Suprapubic skin (tissue), 4 donors: ENCODE results near the gene TEKT3. TPM values are rescaled to one million over a fixed set of nuclear protein-coding genes. Genes with fewer than 3 reads are reported as not detected.

Source experiments
- DNase-seq, 2 donors: peaks; one replicate each; pipeline ENCODE4 v3.0.0-alpha.2; 2019; ENCODE audit warnings: low spot score in 2 of 2
- H3K27ac ChIP-seq: fragments of 200-600 bp; sonication (generic); one replicate; pipeline ENCODE4 v1.5.1; 2019
- H3K27me3 ChIP-seq: fragments of 200-600 bp; sonication (generic); one replicate; pipeline ENCODE4 v1.5.1; 2019
- H3K36me3 ChIP-seq: fragments of 200-600 bp; sonication (generic); one replicate; pipeline ENCODE4 v1.5.1; 2019
- H3K4me1 ChIP-seq: fragments of 200-600 bp; sonication (generic); one replicate; pipeline ENCODE4 v1.5.1; 2019
- H3K4me3 ChIP-seq: fragments of 200-600 bp; sonication (generic); one replicate; pipeline ENCODE4 v1.5.1; 2019; ENCODE audit warnings: mild to moderate bottlenecking
- H3K9me3 ChIP-seq: fragments of 200-600 bp; sonication (generic); one replicate; pipeline ENCODE4 v1.5.1; 2019
- EP300 ChIP-seq: sonication (generic); formaldehyde crosslinking; IDR thresholded peaks from one replicate; pipeline ENCODE4 v1.6.1; 2017; ENCODE audit warnings: antibody characterized with exemption
- POLR2A ChIP-seq, 2 donors: fragments of 450-650 bp; IDR thresholded peaks; one replicate each; pipeline ENCODE4 v1.6.1; 2017; ENCODE audit warnings: antibody characterized with exemption in 2 of 2, mild to moderate bottlenecking in 2 of 2, moderate library complexity in 2 of 2
- POLR2AphosphoS5 ChIP-seq, 3 donors: sonication (generic); formaldehyde crosslinking; IDR thresholded peaks; one replicate each; pipeline ENCODE4 v1.6.1; 2017; ENCODE audit warnings: antibody characterized with exemption in 3 of 3
- WGBS: methylation state at CpG from one replicate; pipeline ENCODE4 v1.1.5; 2018; 5-methylcytosine and 5-hydroxymethylcytosine counted together
- total RNA-seq, 4 donors: library from RNA; depleted of rRNA; stranded (reverse); fragments of >200 nt; gene quantifications; one replicate each; pipeline ENCODE4 v1.1.0, GENCODE V29; 2016
- TF ChIP-seq, protein P1 (sequence below), 2 donors: fragments of 200-600 bp in 1 of 2; fragments of 450-650 bp in 1 of 2; sonication (generic) in 1 of 2; IDR thresholded peaks; one replicate each; pipeline ENCODE4 v1.5.1; 2016 to 2019; ENCODE audit warnings: antibody characterized with exemption in 2 of 2, mild to moderate bottlenecking in 1 of 2, moderate library complexity in 1 of 2

TEKT3 gene
- total RNA-seq, 4 donors from 2014 or later, result not detected

DNA sequence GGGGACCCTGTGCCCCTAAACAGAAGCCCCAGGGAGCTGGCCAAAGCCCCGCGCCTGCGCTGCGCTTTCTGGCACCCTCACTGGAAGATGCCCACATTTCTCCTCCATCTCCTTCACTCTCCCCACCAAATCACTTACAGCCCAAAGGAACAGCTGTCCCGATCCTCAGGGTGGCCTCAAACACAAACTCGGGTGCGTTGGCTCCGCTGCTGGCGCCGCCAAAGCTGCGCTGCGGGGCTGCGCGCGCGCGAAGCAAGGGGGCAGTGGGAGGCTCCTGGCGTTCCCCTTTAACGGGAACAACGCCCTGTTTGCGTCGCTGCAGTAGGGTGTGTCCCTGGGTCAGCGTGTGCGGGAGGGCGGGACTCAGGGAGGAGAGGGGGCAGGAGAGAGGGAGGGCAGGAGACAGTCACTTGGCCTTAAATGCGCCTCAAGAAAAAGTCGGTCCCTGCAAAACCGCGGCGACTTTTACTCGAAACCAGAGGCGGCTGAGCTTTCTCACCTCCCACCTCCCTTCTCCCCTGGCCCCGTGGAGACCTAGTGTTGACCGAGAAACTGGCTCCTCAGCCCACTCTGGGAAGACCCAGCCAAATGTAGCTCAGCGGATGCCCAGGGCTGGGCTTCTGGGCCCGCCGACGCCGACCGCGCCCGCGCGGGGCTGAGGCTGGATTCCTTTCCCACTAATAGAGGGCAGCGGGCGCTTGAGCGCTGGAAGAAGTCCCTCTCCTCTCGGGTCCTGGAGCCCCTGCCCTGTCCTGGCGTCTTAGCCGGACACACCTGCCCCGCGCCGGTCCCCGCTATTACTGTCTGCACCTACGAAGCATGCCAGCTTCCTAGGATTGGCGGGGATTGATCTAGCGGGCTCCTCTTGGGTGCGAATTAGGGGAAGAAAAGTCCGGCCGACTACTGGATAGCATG, 78.8 kb downstream of the TEKT3 start:
- peaks cover 64% of the 10 kb centered on the region for H3K4me1 ChIP-seq
- peaks cover 14% of the 10 kb centered on the region for H3K36me3 ChIP-seq
- TF ChIP-seq, protein P1, sequence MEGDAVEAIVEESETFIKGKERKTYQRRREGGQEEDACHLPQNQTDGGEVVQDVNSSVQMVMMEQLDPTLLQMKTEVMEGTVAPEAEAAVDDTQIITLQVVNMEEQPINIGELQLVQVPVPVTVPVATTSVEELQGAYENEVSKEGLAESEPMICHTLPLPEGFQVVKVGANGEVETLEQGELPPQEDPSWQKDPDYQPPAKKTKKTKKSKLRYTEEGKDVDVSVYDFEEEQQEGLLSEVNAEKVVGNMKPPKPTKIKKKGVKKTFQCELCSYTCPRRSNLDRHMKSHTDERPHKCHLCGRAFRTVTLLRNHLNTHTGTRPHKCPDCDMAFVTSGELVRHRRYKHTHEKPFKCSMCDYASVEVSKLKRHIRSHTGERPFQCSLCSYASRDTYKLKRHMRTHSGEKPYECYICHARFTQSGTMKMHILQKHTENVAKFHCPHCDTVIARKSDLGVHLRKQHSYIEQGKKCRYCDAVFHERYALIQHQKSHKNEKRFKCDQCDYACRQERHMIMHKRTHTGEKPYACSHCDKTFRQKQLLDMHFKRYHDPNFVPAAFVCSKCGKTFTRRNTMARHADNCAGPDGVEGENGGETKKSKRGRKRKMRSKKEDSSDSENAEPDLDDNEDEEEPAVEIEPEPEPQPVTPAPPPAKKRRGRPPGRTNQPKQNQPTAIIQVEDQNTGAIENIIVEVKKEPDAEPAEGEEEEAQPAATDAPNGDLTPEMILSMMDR (IDR thresholded peaks at IDR 0.05), result peak in 1 of 2 donors; percentile 20
- TF ChIP-seq EP300 (no peak), POLR2A (IDR thresholded peaks at IDR 0.05) (peak in 1 of 2 donors; percentile 88), POLR2AphosphoS5 (IDR thresholded peaks at IDR 0.05) (peak; percentile 44 to 87 (median 68))
- peak overlapping the region; percentile 67 for H3K4me3 ChIP-seq
- DNase-seq, result peak; percentile 93 to 95
- H3K27me3 ChIP-seq, result no peaks in the 10 kb centered on the region
- H3K9me3 ChIP-seq, result no peaks in the 10 kb centered on the region
- H3K27ac ChIP-seq, result peak overlapping the region; percentile 97
- WGBS, result 1% methylated on average over 34 of the region's 60 CpGs

DNA sequence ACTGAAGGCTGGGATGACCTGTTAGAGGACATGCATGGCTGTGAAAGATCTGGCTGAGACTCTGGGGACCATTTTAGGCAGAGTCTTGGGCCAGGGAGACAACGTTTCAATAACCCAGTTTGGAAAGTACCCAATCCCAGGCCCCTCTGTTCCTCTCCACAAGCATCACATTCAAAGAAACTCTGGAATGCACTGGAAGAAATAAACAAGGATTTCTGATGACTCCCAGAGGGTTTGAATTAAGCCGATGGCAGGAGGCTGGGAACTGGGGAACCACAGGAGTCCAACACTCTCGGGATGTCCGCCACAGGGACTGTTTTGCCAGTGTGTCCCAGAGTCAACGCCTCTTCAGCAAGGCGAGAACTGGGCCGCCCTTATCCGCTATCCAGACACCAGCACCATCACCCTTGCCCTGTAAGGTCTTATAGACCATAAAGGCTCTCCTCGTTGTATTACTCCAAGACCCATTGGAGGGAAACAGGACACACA, 79.6 kb downstream of the TEKT3 start:
- Histone ChIP-seq H3K27me3 (no peaks in the 10 kb centered on the region), H3K9me3 (no peaks in the 10 kb centered on the region), H3K36me3 (peaks cover 14% of the 10 kb centered on the region), H3K27ac (peak overlapping the region; percentile 97), H3K4me1 (peaks cover 71% of the 10 kb centered on the region), H3K4me3 (peak overlapping the region; percentile 67)
- no peak for DNase-seq
- WGBS, result 10% methylated on average over 9 of the region's 9 CpGs
- TF ChIP-seq, protein P1 (IDR thresholded peaks at IDR 0.05), result no peak
- TF ChIP-seq EP300 (no peak), POLR2AphosphoS5 (IDR thresholded peaks at IDR 0.05) (no peak), POLR2A (IDR thresholded peaks at IDR 0.05) (no peak)

DNA sequence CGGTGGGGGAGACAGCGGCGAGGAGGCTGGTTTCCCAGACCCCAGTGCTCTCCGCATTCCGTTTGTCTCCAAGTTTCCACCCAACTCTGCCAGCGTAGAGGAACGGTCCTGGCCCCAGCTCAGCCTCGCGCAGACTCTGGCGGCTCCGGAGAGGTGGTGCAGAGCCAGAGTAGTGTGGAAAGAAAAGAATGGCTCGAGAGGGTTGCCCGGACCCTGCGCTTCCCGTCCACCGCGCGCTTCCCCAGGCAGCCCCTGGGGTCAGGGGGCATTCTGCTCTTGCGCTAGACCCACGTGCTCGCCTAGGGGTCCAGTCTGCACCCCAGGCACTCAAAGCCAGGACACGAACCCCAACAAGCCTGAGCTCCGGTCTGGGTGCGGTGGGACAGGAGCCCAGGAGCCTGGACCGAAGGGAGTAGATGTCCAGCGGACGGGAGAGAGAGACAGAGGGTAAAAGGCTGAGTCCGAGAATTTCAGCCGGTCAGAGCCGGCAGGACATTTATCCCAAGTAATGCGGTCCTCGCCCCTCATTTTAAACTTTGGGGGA, 80.1 kb downstream of the TEKT3 start:
- Histone ChIP-seq H3K9me3 (no peaks in the 10 kb centered on the region), H3K27me3 (no peaks in the 10 kb centered on the region), H3K4me1 (peaks cover 74% of the 10 kb centered on the region), H3K4me3 (peak overlapping the region; percentile 67), H3K27ac (peak overlapping the region; percentile 97), H3K36me3 (peaks cover 14% of the 10 kb centered on the region)
- 4% methylated on average over 23 of the region's 32 CpGs for WGBS
- DNase-seq, result no peak
- TF ChIP-seq POLR2AphosphoS5 (IDR thresholded peaks at IDR 0.05), result no peak
- TF ChIP-seq POLR2A (IDR thresholded peaks at IDR 0.05), result no peak
- TF ChIP-seq, protein P1 (IDR thresholded peaks at IDR 0.05), result no peak
- no peak for TF ChIP-seq EP300

DNA sequence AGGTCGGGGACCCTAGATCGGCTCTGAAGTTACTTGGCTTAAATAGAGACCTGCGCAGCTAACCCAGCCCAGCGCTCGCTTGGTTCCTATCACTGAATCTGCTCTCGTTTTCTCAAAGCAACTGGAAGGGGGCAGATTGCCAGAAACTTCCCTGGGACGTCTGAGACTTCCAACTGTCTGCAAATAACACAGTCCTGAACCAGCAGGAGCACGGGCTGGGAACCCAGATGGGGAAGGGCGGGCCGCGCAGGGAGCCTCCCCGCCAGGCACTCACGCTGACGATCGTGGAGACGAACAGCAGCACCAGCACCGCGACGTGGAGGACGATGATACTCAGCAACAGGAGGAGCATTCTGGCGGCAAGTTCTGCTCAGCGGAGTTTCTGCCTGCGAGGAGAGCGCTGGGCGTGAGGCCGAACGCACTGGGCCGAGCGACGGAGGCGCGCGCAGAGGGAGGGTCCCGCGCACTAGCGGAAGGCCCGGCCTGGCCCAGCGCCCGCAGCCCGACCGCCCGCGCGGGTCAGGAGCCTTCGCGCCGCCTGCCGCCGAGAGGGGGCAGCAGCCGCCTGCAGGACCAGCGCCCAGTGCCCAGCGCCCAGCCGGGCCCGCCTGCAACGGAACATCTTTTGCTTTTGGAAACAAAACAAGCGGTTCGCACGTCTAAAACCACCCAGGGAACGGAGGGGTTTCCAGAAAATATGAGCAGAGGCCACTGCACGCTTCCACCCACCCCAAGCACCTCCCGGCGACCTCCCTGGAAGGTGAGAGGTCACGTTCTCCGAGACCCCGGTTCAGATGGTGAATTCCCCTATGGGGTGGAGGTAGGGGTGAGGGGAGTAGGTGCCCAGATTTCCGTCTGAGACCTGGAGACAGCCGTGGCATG, 80.8 kb downstream of the TEKT3 start:
- WGBS, result under 1% methylated on average over 45 of the region's 67 CpGs
- Histone ChIP-seq H3K36me3 (peaks cover 14% of the 10 kb centered on the region), H3K9me3 (no peaks in the 10 kb centered on the region), H3K27ac (peak overlapping the region; percentile 97), H3K27me3 (no peaks in the 10 kb centered on the region), H3K4me3 (peak overlapping the region; percentile 67), H3K4me1 (peaks cover 76% of the 10 kb centered on the region)
- DNase-seq, result peak; percentile 89 to 92
- TF ChIP-seq POLR2AphosphoS5 (IDR thresholded peaks at IDR 0.05), result peak in 1 of 3 donors; percentile 3
- TF ChIP-seq EP300, result no peak
- TF ChIP-seq, protein P1 (IDR thresholded peaks at IDR 0.05), result peak; percentile 85 to 95
